ENCODE results near the gene COL27A1.

- TF ChIP-seq CTCF (IDR thresholded peaks at IDR 0.05; ENCODE audit: insufficient read depth, low read length), result no peak
- TF ChIP-seq POLR2AphosphoS5 (IDR thresholded peaks at IDR 0.05; ENCODE audit: low read depth), result no peak
- no peak for TF ChIP-seq REST (IDR thresholded peaks at IDR 0.05; ENCODE audit: insufficient replicate concordance, low read depth)
- no peak for TF ChIP-seq SPI1 (IDR thresholded peaks at IDR 0.05; ENCODE audit: borderline replicate concordance, low read depth)
These were observed 132.4 kb downstream of the COL27A1 start for GRCh38 chr9:114287763-114288192.
